Hepatocyte (in vitro differentiated cells): ENCODE results near the gene NHEJ1. TPM values are rescaled to one million over a fixed set of nuclear protein-coding genes. Genes with fewer than 3 reads are reported as not detected.

Experiments
- DNase-seq: peaks from one replicate; pipeline ENCODE4 v3.0.0-alpha.2; 2016; ENCODE audit warnings: low spot score
- H2AFZ ChIP-seq: fragments of 200-600 bp; sonication (generic); 2 replicates; pipeline ENCODE4 v1.6.0; 2016; ENCODE audit warnings: antibody characterized with exemption, mild to moderate bottlenecking
- H3K27ac ChIP-seq: fragments of 200-600 bp; sonication (generic); 2 replicates; pipeline ENCODE4 v1.5.1; 2016; ENCODE audit warnings: mild to moderate bottlenecking
- H3K27me3 ChIP-seq: fragments of 200-600 bp; sonication (generic); 2 replicates; pipeline ENCODE4 v1.6.1; 2016
- H3K36me3 ChIP-seq: fragments of 200-600 bp; sonication (generic); replicated peaks from 2 replicates; pipeline ENCODE4 v1.5.1; 2016; ENCODE audit warnings: low read depth; ENCODE audit not compliant: insufficient read depth
- H3K4me1 ChIP-seq: fragments of 200-600 bp; sonication (generic); 2 replicates; pipeline ENCODE4 v1.5.1; 2016; ENCODE audit warnings: mild to moderate bottlenecking, moderate library complexity; ENCODE audit not compliant: insufficient read depth
- H3K4me2 ChIP-seq: fragments of 200-600 bp; sonication (generic); 2 replicates; pipeline ENCODE4 v1.6.0; 2016
- H3K4me3 ChIP-seq: fragments of 200-600 bp; sonication (generic); 2 replicates; pipeline ENCODE4 v1.5.1; 2016; ENCODE audit warnings: mild to moderate bottlenecking
- H3K79me2 ChIP-seq: fragments of 200-600 bp; sonication (generic); 2 replicates; pipeline ENCODE4 v1.6.0; 2017; ENCODE audit warnings: mild to moderate bottlenecking
- H3K9me2 ChIP-seq: fragments of 200-600 bp; sonication (generic); replicated peaks from 2 replicates; pipeline ENCODE4 v1.6.0; 2017; ENCODE audit warnings: mild to moderate bottlenecking; ENCODE audit not compliant: insufficient read depth
- H3K9me3 ChIP-seq: fragments of 200-600 bp; sonication (generic); 2 replicates; pipeline ENCODE4 v1.5.1; 2016; ENCODE audit warnings: low read depth, mild to moderate bottlenecking
- H4K20me1 ChIP-seq: fragments of 200-600 bp; sonication (generic); 2 replicates; pipeline ENCODE4 v1.6.0; 2016; ENCODE audit warnings: mild to moderate bottlenecking; ENCODE audit not compliant: insufficient read depth, poor library complexity, severe bottlenecking
- EZH2 ChIP-seq: fragments of 200-600 bp; sonication (generic); IDR thresholded peaks from 2 replicates; pipeline ENCODE4 v1.6.1; 2016; ENCODE audit warnings: antibody characterized with exemption, mild to moderate bottlenecking, borderline replicate concordance
- EZH2phosphoT487 ChIP-seq: fragments of 200-600 bp; sonication (generic); IDR thresholded peaks from one replicate; pipeline ENCODE4 v1.6.1; 2018; ENCODE audit warnings: antibody characterized with exemption, mild to moderate bottlenecking, low read depth, moderate library complexity; ENCODE audit not compliant: unreplicated experiment, severe bottlenecking
- WGBS: methylation state at CpG from one replicate; pipeline ENCODE4 v1.1.6; 2016; ENCODE audit warnings: low lambda C conversion rate; ENCODE audit errors: missing lambda C conversion rate; 5-methylcytosine and 5-hydroxymethylcytosine counted together
- polyA plus RNA-seq: library from polyadenylated mRNA; unstranded; fragments of >200 nt; fragmentation: Nextera tagmentation; extraction: Ambion mirVana; gene quantifications from 2 replicates; pipeline ENCODE4 v1.2.1, GENCODE V29; 2016
- total RNA-seq: library from RNA; depleted of rRNA; stranded (reverse); fragments of >200 nt; gene quantifications from 2 replicates; pipeline ENCODE4 v1.2.3, GENCODE V29; 2014
- TF ChIP-seq, protein P1 (sequence below): fragments of 200-600 bp; sonication (generic); IDR thresholded peaks from 2 replicates; pipeline ENCODE4 v1.5.1; 2016; ENCODE audit warnings: antibody characterized with exemption, mild to moderate bottlenecking; ENCODE audit not compliant: poor library complexity

The NHEJ1 gene
- total and polyA plus RNA-seq, 2 experiments from 2014 or later = 18.1 to 28.2 TPM

DNA sequence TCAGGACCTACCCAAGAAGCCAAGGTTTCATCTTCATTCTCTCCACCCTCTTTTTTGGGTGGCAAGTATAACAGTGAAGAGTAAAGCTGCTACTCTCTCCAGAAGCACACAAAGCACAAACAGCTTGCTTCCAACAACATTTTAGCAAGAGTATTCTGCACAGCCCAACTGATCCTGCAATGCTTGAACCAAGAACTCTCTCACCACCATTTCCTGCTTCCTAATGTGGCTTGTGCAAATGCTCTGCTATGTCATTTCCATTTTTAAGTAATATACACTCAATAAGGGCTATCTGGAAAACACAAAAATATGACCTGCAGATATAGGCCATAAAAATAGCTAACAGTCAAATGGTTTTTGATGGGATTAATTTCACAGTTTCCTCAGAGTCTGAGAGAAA is 75.8 kb downstream of the NHEJ1 start:
- no peak overlapping the region for H3K4me3 ChIP-seq
- no peak overlapping the region for H2AFZ ChIP-seq
- peaks cover 7% of the 10 kb centered on the region for H3K79me2 ChIP-seq
- H3K9me3 ChIP-seq = no peaks in the 10 kb centered on the region
- H3K36me3 ChIP-seq = no peaks in the 10 kb centered on the region
- H3K4me2 ChIP-seq = no peak overlapping the region
- no peaks in the 10 kb centered on the region for H3K27me3 ChIP-seq
- no peak overlapping the region for H3K27ac ChIP-seq
- TF ChIP-seq EZH2 (no peak), EZH2phosphoT487 (no peak)
- TF ChIP-seq, protein P1, sequence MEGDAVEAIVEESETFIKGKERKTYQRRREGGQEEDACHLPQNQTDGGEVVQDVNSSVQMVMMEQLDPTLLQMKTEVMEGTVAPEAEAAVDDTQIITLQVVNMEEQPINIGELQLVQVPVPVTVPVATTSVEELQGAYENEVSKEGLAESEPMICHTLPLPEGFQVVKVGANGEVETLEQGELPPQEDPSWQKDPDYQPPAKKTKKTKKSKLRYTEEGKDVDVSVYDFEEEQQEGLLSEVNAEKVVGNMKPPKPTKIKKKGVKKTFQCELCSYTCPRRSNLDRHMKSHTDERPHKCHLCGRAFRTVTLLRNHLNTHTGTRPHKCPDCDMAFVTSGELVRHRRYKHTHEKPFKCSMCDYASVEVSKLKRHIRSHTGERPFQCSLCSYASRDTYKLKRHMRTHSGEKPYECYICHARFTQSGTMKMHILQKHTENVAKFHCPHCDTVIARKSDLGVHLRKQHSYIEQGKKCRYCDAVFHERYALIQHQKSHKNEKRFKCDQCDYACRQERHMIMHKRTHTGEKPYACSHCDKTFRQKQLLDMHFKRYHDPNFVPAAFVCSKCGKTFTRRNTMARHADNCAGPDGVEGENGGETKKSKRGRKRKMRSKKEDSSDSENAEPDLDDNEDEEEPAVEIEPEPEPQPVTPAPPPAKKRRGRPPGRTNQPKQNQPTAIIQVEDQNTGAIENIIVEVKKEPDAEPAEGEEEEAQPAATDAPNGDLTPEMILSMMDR = no peak
- H3K4me1 ChIP-seq = peaks cover 19% of the 10 kb centered on the region
- H3K9me2 ChIP-seq = no peaks in the 10 kb centered on the region
- DNase-seq = no peak
- no peaks in the 10 kb centered on the region for H4K20me1 ChIP-seq

DNA sequence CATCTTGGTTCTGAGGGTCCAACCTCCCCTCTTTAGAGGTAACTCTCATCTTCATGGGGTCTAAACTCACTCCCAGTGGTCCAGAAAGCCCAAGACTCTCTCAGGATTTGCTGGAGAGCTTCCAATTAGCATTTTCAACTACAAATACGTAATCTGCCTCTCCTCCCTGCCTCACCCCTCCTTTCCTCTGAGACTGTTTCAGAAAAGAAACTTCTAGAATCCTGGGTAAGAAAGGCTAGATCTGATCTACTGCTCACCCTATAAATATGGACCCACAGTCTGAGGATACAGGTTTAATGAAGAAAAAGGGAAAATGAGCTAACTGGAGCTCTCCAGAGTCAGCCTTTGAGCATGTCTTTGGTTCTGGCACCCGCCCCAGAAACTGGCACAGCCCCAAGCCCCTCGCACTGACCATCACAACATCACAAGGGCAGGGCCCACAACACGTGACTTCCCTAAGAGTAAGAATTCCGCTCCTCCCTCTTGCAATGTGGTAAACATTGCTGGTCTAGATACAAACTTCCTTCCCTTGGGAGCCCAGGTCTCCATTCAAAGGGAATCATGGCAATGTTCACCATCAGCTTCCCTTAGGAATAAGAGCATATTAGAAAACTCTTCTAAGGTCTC is 78.2 kb downstream of the NHEJ1 start:
- peaks cover 25% of the 10 kb centered on the region for H3K4me1 ChIP-seq
- 89% methylated on average over 5 of the region's 5 CpGs for WGBS
- no peaks in the 10 kb centered on the region for H3K9me3 ChIP-seq
- no peak for TF ChIP-seq EZH2
- no peaks in the 10 kb centered on the region for H3K9me2 ChIP-seq
- H3K4me2 ChIP-seq = peak overlapping the region; percentile 31
- no peak for DNase-seq
- no peaks in the 10 kb centered on the region for H3K27me3 ChIP-seq
- no peaks in the 10 kb centered on the region for H4K20me1 ChIP-seq
- H2AFZ ChIP-seq = no peak overlapping the region
- no peak overlapping the region for H3K4me3 ChIP-seq
- no peaks in the 10 kb centered on the region for H3K36me3 ChIP-seq
- H3K27ac ChIP-seq = peak overlapping the region; percentile 92
- H3K79me2 ChIP-seq = peaks cover 8% of the 10 kb centered on the region

GRCh38 chr2:219081701-219082331 is 78.8 kb downstream of the NHEJ1 start:
- Histone ChIP-seq H3K9me2 (no peaks in the 10 kb centered on the region), H3K36me3 (no peaks in the 10 kb centered on the region), H3K27ac (peak overlapping the region; percentile 92), H3K9me3 (no peaks in the 10 kb centered on the region), H2AFZ (no peak overlapping the region), H3K4me3 (no peak overlapping the region), H3K4me1 (peaks cover 25% of the 10 kb centered on the region), H4K20me1 (no peaks in the 10 kb centered on the region), H3K27me3 (no peaks in the 10 kb centered on the region), H3K4me2 (peak overlapping the region; percentile 31), H3K79me2 (peaks cover 7% of the 10 kb centered on the region)
- peak; percentile 43 for DNase-seq
- no peak for TF ChIP-seq EZH2
- TF ChIP-seq, protein P1 = no peak

- H3K36me3 ChIP-seq = peaks cover 1% of the 10 kb centered on the region
- no peak for DNase-seq
Measured at GRCh38 chr2:219081096-219081495, 79.5 kb downstream of the NHEJ1 start.

More at GRCh38 chr2:219081096-219081495, 79.5 kb downstream of the NHEJ1 start:
- H3K9me3 ChIP-seq = no peaks in the 10 kb centered on the region
- H3K9me2 ChIP-seq = no peaks in the 10 kb centered on the region
- WGBS = 43% methylated on average over 7 of the region's 7 CpGs
- TF ChIP-seq, protein P1 = no peak
- H3K4me1 ChIP-seq = peaks cover 25% of the 10 kb centered on the region
- no peaks in the 10 kb centered on the region for H4K20me1 ChIP-seq
- no peaks in the 10 kb centered on the region for H3K27me3 ChIP-seq
- peak overlapping the region; percentile 92 for H3K27ac ChIP-seq
- H3K79me2 ChIP-seq = peaks cover 7% of the 10 kb centered on the region
- H2AFZ ChIP-seq = no peak overlapping the region
- H3K4me3 ChIP-seq = no peak overlapping the region
- H3K4me2 ChIP-seq = peak overlapping the region; percentile 20
